ENCODE results near the gene AUTS2. TPM values are rescaled to one million over a fixed set of nuclear protein-coding genes. Genes with fewer than 3 reads are reported as not detected.

Gene AUTS2
- polyA plus RNA-seq, 1 donor from 2014 or later: 97.3 TPM

DNA sequence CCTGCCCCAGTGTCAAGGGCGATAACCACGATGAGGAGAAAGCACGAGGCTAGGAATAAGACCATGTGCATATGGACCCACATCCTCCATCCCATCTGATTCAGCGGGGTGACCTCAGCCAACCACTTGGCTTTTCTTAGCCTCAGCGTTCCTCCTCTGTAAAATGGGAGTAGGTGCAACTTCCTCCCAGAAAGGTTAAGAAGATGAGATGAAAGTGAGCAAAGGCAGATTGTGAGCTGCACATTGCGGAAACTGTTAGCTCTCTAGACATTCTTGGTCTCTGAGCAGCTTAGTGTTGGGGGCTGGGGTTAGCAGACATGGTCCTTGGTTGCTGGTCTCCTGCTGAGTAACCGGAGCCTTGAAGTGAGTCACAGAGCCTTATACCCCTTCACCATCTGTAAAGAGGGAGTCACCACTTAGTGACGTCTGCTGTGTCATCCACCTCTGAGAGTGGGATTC lies 1036.4 kb downstream of the AUTS2 start:
- H3K27me3 ChIP-seq (ENCODE audit: insufficient read depth, low read depth, low read length): no peaks in the 10 kb centered on the region
- no peaks in the 10 kb centered on the region for H3K9me2 ChIP-seq (ENCODE audit: insufficient read depth, low read length)
- H3F3A ChIP-seq (ENCODE audit: insufficient read depth, low read length, poor library complexity, severe bottlenecking): peaks cover 11% of the 10 kb centered on the region
- H3K9me3 ChIP-seq (ENCODE audit: low read length): no peaks in the 10 kb centered on the region
- H3K27ac ChIP-seq (ENCODE audit: low read length): no peak overlapping the region
- no peak overlapping the region for H3K4me2 ChIP-seq (ENCODE audit: low read length)
- H3K4me3 ChIP-seq (ENCODE audit: low read length): no peak overlapping the region
- TF ChIP-seq TAF1 (IDR thresholded peaks at IDR 0.05; ENCODE audit: low read depth) (no peak), CTCF (IDR thresholded peaks at IDR 0.05; ENCODE audit: poor library complexity, severe bottlenecking) (no peak), POLR2AphosphoS5 (IDR thresholded peaks at IDR 0.05) (no peak), EZH2 (IDR thresholded peaks at IDR 0.05; ENCODE audit: borderline replicate concordance, insufficient read depth, low read length, poor library complexity, severe bottlenecking) (no peak), RAD21 (conservative IDR thresholded peaks at IDR 0.05) (no peak)
- TF ChIP-seq, protein P1, sequence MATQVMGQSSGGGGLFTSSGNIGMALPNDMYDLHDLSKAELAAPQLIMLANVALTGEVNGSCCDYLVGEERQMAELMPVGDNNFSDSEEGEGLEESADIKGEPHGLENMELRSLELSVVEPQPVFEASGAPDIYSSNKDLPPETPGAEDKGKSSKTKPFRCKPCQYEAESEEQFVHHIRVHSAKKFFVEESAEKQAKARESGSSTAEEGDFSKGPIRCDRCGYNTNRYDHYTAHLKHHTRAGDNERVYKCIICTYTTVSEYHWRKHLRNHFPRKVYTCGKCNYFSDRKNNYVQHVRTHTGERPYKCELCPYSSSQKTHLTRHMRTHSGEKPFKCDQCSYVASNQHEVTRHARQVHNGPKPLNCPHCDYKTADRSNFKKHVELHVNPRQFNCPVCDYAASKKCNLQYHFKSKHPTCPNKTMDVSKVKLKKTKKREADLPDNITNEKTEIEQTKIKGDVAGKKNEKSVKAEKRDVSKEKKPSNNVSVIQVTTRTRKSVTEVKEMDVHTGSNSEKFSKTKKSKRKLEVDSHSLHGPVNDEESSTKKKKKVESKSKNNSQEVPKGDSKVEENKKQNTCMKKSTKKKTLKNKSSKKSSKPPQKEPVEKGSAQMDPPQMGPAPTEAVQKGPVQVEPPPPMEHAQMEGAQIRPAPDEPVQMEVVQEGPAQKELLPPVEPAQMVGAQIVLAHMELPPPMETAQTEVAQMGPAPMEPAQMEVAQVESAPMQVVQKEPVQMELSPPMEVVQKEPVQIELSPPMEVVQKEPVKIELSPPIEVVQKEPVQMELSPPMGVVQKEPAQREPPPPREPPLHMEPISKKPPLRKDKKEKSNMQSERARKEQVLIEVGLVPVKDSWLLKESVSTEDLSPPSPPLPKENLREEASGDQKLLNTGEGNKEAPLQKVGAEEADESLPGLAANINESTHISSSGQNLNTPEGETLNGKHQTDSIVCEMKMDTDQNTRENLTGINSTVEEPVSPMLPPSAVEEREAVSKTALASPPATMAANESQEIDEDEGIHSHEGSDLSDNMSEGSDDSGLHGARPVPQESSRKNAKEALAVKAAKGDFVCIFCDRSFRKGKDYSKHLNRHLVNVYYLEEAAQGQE (IDR thresholded peaks at IDR 0.05; ENCODE audit: borderline replicate concordance): no peak
- peaks cover 73% of the 10 kb centered on the region for H3K79me2 ChIP-seq (replicated peaks; ENCODE audit: insufficient read depth, low read length)
- no peak overlapping the region for H2AFZ ChIP-seq (ENCODE audit: low read depth, low read length)
- no peak overlapping the region for H3K9ac ChIP-seq (ENCODE audit: low read length)
- no peaks in the 10 kb centered on the region for H3K36me3 ChIP-seq (ENCODE audit: insufficient read depth, low read length)
- no peaks in the 10 kb centered on the region for H4K20me1 ChIP-seq (ENCODE audit: insufficient read depth)

GRCh38 chr7:70635633-70636032 lies 1037.4 kb downstream of the AUTS2 start:
- no peak overlapping the region for H3K4me3 ChIP-seq (ENCODE audit: low read length)
- H3K79me2 ChIP-seq (replicated peaks; ENCODE audit: insufficient read depth, low read length): peaks cover 63% of the 10 kb centered on the region
- TF ChIP-seq POLR2AphosphoS5 (IDR thresholded peaks at IDR 0.05) (no peak), EZH2 (IDR thresholded peaks at IDR 0.05; ENCODE audit: borderline replicate concordance, insufficient read depth, low read length, poor library complexity, severe bottlenecking) (no peak), EP300 (conservative IDR thresholded peaks at IDR 0.05; ENCODE audit: poor library complexity, severe bottlenecking) (no peak), MXI1 (conservative IDR thresholded peaks at IDR 0.05; ENCODE audit: poor library complexity, severe bottlenecking) (no peak), RAD21 (conservative IDR thresholded peaks at IDR 0.05) (no peak), CTCF (IDR thresholded peaks at IDR 0.05; ENCODE audit: poor library complexity, severe bottlenecking) (no peak), TAF1 (IDR thresholded peaks at IDR 0.05; ENCODE audit: low read depth) (no peak), SMC3 (conservative IDR thresholded peaks at IDR 0.05; ENCODE audit: poor library complexity) (no peak)
- TF ChIP-seq, protein P1 (IDR thresholded peaks at IDR 0.05; ENCODE audit: borderline replicate concordance): no peak
- H3K9ac ChIP-seq (ENCODE audit: low read length): no peak overlapping the region
- no peaks in the 10 kb centered on the region for H3K9me2 ChIP-seq (ENCODE audit: insufficient read depth, low read length)
- no peak overlapping the region for H2AFZ ChIP-seq (ENCODE audit: low read depth, low read length)
- H3K27ac ChIP-seq (ENCODE audit: low read length): no peak overlapping the region
- H3K27me3 ChIP-seq (ENCODE audit: insufficient read depth, low read depth, low read length): no peaks in the 10 kb centered on the region
- no peak overlapping the region for H3K4me2 ChIP-seq (ENCODE audit: low read length)
- H3F3A ChIP-seq (ENCODE audit: insufficient read depth, low read length, poor library complexity, severe bottlenecking): peaks cover 11% of the 10 kb centered on the region
- no peaks in the 10 kb centered on the region for H3K9me3 ChIP-seq (ENCODE audit: low read length)
- no peaks in the 10 kb centered on the region for H4K20me1 ChIP-seq (ENCODE audit: insufficient read depth)
- H3K36me3 ChIP-seq (ENCODE audit: insufficient read depth, low read length): no peaks in the 10 kb centered on the region
